GM19043 (cell line): ENCODE measurements around the gene GATB.

ENCODE experiments used
- ATAC-seq: cut with Tn5 transposase; IDR thresholded peaks from one replicate; pipeline ENCODE4 v1.9.1; 2021; ENCODE audit warnings: low read depth; ENCODE audit not compliant: unreplicated experiment

GATB gene

DNA sequence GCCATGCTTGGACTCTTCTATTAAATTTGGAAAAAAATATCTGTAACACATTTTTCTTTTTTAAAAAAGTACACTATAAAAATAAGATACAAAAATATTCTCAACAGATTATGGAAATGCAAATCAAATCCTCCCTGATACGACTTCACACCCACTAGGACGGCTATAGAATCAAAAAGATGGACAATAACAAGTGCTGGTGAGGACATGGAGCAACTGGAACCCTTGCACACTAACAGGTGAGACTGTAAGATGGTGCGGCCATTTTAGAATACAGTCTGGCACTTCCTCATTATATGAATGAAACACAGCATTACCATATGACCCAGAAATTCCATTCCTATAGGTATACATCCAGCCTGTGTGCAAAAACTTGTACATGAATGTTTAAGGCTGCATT lies 83.6 kb downstream of the GATB start:
- ATAC-seq = no peak

DNA sequence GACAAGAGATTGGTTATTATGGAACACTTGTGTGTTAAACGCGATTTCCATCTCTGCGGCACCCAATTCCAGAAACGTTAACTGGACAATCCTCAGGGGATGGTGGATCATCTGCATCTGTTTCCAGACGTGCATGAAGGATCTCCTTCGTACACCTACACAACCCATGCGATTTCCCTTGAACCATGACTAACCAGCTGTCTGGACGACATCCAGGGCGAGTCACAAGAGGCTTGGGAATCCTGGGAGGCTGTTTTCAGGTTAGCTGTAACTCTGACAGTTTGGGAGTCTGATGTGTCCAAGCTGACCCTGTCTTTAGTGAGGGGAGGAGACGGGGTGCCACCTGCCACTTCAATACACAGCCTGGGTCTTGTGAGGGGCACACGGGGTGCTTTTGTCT lies 84.5 kb downstream of the GATB start:
- ATAC-seq = no peak

DNA sequence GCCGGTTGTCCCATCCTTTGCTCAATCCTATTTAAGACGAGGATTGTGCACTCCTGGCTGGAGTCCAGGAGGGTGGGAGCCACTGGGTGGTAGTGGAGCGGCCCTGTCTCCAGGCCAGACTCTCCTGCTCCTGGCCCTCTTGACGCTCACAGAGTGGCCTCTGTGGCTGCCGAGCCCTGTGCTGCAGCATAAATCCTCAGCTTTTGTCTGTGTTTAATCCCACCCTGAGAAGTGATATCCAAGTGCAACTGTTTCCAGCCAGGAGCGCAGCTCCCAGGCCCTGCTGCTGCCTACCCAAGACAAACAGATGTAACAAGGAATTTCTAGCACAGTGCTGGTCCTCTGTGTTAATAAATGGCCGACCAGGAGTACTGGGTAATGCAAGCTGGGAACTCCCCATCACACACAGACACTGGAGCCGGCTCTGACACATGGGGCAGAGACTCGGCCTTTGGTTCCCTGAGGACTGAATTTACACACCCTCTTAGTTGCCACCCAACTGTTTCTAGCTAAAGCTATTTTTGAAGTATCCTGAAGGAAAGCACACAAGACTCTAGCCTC lies 85.3 kb downstream of the GATB start:
- no peak for ATAC-seq

DNA sequence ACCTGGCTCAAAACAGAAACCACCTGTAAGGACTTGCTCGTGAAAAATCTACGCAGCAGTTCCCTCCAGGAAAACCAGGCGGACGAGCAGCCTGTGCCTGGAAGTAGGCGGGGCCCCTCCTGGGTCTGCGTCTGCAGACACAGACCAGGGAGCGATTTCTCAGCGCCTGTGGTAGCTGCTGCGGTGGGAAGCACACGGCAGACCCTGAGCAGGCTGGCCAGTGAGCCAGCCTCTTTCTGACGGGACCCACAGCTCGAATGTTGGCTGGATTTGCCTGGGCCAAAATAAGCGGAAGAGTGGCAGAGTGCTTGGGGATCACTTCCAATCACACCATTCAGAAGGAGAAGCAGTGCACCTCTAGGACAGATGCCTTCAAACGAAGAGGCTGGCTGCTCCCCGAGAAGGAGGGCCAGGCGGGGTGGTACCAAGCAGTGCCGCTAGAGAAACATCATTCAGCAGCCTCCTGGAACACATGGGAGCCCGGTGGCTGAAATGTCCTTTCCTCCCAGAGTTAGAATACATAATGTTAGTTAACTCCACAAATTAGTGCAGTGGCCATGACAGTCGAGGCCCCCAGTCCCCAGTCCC lies 85.9 kb downstream of the GATB start:
- no peak for ATAC-seq

DNA sequence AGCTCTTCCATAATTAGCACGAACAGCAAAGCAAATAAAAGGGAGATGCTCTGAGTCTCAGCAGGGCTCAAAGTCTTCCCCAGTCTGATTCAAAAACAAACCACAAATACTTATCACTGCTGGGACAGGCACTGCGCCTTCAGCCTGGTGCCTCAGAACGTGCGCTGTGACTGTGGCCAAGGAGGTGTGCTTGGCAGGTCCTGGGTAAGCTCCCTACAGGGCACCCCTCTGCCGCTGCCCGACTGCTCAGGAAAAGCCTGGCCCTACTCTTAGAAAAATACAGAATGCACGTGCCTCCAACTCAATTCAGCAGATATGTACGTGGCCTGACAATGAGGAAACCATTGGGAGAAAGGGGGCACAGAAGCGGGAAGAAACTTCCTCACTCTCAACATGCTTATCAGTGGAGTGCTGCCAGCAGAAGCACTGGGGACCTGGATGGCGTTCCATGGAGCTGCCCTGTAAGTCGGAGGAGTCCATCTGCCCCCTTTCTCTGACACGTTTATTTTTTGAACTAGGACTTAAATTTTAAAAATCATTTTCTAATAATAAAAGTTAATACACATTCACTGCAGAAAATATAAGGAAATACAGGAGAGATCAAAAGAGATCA lies 86.8 kb downstream of the GATB start:
- no peak for ATAC-seq

DNA sequence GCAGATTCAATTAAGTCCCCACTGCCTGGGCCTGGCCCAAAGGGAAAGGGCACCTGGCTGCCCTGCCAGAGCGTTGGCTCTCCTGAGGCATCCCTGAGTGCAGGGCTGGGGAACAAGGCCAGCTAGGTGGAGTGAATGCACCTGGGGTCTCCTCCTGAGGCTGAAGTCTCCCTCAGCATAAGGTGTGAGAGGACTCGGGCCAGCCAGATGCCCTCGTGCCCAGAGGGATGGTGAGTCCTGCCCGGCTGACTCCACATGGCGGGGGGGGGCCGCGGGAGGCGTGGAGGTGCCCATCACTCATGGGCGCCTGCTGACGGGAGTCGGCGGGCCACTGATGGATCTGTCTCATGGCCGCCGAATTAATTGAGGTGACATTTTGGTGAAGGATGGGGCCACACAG lies 87.8 kb downstream of the GATB start:
- no peak for ATAC-seq

DNA sequence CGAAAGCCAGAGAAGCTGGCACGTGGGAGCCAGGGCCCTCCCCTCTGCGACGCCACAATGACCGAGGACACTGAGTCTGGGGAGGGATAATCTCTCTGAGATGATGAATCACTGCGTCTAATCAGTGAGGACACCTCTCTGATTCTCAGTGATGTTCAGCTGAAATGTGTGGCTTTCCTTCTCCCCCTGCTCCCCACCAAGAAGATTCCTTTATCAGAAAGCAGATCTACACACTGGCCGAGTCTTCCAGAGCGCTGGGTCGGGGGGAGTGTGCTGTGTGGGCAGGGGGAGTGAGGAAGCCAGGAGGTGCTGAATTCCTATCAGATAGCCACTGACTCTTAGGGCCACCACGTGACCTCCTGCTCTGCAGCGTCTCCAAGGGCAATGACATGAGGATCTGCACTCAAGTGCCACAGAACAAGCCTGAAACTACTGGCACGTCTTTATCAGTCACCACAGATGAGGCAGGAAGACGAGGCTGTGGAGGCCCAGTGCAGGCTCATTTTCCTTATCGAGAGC lies 89.2 kb downstream of the GATB start:
- no peak for ATAC-seq

DNA sequence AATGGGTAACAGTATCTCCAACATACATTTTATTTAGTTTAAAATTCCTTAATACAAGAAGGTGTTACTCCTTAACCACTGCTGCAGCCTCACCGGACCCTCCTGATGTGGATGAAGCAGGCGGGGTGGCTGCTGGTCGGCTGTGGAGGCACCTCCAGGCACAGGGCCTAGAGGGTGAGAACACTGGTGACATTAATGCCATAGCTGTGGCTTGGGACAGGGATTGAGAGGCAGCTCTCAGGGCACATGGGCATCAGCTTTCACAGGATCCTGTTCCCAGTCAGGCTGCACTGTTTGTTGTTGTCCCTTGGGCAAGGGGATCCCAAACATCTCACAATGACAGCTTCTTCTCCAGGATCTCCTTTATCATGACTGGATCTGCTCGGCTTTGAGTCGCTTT lies 90.0 kb downstream of the GATB start:
- no peak for ATAC-seq

DNA sequence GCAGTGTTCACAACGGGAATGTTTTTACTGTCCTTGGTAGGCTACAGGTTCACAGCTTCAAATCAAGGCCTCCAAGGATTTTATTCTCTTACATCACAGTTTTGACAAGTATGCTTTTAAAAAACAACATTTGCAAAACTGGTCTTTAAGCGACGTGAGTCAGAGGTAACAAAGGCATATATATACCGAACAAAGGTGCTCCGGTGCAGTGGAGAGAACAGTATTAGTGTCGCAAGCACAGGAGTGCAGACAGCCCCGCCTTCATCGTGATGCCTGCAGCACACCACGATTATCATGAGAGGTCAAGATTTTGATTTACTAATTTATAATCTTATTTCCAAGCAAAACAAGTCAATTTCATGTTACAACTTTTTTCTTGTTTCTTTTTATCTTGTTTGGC lies 90.8 kb downstream of the GATB start:
- ATAC-seq = no peak

DNA sequence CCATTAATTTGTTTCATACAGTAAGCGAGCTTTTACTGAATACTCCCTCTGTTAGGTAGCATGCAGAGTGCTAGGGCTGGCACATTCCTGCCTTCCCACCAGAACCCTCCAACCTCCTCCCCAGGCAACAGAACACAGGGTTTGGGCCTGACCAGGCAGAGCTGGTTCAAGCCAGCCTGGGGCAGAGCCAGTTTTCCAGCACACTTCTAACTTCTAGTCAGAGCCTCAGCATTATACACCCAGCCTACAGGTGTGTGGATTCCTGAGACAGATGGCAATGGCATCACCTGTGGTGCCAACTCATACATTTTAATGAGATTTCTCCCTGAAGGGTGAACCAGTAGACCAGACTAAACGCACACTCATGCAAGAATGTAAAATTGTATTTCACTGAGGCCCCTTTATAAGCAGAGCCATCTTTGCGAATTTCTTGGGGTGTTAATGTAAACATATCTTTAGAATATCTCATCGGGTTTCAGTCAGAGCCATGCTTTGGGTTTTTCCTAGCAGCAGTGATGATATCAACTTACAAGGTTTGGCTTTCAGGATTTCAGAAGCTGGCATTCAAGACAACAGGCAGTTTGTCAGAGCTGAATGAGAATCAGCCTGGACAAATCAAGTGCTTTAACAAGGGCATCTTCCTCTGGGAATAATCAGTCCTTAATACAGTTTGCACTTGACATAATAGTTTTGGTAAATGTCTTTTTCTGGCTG lies 92.0 kb downstream of the GATB start:
- no peak for ATAC-seq

DNA sequence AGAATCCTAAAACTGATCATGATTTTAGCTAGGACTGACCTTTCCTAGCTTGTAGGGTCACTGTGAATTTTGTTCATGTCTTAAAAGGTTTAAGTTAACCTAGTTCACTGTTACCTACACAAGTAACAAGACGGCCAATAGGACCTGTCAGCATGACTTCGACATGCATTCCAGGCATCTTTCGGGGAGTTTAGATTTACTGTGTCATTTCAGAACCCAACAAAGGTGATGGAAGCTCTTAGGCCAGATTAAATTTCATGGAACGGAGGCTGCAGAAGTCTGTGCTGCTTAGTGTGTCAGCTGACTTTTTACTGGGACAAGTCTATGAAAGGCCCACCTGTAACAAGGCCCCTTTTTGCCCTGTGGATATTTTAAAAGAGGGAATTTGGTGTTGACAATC lies 93.1 kb downstream of the GATB start:
- no peak for ATAC-seq

DNA sequence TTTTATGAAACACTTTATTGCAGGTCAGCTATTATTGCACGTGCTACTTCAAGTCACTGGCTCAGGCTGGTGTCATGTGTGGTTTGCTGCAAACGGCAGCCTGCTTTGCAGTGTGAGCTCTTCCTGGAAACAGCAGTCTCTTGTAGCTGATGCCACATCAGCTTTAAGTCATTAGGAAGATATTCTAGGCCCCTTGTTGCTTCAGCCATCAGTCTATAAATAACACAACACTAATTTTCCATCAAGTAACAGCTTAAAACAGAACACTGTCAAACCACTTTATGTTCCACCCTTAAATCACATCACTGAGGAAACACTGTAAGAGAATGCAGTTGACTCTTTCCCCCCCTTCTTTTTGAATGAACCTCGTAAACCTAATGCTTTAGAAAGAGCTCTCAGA lies 93.8 kb downstream of the GATB start:
- no peak for ATAC-seq

DNA sequence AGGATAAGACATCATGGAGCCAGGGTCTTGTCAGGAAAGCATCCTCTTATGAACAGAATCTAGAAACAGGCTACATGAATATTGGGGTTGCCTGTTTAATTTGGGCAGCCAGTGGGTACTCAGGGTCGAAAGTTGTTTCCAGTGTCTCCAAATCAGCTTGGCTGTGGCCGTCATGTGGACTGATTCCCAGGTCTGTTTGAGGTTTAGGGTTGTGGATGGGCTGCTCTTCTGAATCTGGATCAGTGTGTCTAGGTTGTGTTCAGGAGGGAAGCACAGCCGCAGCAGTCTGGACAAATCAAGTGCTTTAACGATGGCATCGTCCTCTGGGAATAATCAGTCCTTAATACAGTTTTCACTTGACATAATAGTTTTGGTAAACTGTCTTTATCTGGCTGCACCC lies 94.3 kb downstream of the GATB start:
- no peak for ATAC-seq

DNA sequence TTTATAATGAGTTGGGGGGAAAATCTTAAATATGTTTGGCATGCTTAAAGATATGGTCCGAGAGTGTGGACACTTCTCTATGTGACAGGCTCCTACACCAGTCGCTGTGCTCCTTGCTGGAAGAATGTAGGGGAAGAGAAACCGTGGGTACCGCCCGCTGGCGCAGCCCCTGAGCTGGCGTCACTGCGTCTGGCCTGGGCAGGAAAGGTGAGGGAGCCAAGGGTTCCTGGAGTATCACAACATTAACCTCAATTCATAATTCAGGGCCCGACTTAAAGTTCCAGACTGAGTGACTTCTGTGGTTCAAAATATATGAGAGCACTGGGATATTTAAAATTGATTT lies 95.1 kb downstream of the GATB start:
- ATAC-seq = no peak

DNA sequence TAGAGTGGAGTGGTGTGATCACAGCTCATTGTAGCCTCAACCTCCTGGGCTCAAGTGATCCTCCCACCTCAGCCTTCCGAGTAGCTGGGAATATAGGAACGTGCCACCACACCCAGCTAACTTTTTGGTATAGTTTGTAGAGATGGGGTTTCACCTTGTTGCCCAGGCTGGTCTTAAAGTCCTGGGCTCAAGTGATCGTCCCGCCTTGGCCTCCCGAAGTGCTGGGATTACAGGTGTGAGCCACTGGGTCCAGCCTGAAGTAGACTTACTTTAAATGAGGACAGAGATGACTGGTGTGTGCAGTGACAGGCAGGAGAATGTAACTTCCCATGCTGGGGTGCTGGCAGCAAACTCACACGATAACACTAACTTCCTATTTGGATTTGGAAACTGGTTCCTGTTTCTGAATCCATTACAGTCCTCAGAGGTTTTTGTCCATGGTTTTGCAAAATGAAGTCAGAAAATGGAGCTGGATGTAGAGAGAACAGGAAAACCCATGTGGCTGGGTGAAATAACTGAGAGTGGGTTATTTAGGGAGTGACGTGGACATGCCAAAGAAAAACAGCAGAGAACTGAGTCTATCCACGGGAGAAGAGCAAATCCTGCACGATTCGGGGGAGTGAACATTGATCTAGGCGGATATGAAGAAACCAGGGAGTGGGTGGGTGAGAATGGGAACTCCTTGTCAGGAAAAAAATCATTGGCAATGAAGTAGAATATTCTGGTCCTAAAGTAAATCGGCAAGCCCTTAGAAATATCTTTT lies 95.6 kb downstream of the GATB start:
- ATAC-seq = no peak

DNA sequence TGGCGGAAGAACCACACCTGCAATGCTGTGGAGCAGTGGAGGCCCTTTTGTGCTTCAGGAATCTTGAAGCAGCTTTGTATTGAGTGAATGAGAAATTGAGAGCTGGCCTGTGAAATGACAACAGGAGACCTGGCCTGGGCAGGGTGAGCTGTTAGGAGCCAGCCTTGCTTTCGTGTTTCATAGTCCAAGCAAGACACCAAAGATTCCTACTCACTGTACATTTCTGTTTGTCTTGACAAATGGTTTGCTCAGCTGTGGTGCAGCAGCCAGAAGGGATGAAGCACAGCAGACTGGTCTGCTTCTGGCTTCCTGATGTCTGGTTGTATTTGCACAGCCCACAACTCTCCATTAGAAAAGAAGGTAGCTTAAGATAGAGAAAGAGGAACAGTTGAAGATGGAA lies 96.5 kb downstream of the GATB start:
- ATAC-seq = no peak

DNA sequence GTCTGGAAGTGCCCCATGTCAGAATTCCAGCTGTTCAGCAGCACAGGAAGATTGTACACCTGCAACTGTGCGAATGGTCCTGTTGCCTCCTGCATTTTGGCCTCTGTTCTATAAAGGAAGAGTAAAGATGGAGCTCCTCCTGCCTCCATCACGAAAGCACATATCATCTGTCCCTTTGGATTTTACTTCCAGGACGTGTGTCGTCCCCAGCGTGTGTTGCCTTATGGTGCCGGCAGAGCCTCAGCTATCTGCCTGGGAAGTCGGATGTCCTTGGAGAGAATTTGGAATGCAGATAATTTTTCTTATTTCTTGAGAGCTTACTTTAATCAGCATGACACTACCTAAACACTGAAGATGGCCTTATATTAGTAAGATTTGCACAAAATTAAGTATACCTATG lies 97.7 kb downstream of the GATB start:
- no peak for ATAC-seq

DNA sequence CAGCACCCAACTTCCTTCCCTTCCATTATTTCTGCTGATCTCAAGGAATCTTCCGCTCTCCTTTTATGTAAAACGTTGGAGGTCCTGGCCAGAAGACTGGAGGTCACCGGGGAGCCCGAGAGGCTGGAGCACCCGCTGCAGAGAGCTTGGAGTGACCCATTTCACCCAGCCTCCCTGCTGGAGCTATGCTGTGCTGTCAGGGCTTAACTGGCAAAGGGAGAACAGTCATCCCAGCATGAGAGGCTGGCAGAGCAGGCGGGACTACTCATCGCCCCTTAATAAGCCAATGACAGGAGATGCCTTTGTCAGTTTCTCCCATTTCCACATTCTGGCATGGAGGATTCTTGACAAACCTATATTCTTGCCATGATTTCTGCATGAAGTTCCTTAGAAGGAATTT lies 98.9 kb downstream of the GATB start:
- ATAC-seq = no peak

DNA sequence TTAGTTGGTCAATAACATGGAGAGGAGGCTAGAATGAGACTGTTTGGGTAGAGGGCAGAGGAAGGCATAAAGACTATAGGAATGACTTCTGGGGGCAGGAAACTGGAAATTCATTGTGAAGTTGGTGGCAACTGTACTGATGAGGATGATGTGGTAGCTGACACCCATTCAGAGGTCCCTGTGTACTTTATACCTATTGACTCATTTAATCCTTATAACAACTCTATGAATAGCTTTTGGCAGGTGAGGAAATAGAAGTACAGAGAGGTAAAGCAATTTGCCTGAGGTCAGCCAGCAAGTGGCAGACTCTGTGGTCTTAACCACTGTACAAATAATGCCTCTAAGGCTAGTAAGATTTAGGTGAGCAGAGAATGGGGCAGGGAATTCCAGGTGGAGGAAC lies 100.1 kb downstream of the GATB start:
- ATAC-seq = no peak

DNA sequence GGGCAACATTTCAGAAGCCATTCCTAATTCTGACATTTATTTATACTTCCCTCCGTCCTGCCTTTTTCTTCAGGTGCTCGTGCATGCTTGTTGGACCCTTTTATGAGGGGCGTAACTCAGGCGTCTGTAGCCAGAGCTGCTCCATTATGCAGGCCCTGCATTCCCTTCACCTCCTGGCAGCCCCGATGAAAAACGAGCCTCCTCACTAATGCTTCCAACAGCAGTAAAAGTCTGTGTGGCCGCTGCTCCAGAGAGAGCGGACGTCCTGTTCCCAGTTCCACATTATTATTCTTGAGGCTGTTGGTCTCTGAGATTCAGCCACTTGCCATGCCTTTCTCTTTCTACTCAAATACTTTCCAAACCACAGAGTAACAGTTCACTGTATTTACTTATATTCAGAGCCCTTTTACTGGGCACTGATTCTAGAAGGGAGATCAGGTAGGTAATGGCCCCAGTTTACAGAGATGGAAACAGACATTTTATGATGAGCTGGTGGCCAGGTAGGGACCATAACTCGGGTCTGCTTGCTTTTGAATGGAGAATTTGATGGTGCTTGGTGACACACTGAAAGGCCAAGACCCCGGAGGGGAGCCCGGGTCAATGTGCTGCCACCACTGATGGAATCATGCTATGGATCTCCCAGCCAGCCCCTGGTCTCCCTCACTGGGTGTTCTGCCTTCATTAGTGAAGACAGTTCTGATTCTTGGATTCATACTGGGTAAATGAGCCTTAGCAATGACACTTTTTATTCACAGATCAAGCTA lies 101.0 kb downstream of the GATB start:
- ATAC-seq = no peak
